Smooth muscle cell (in vitro differentiated cells): ENCODE results near the gene DLG4. TPM values are rescaled to one million over a fixed set of nuclear protein-coding genes. Genes with fewer than 3 reads are reported as not detected.

Source experiments
- DNase-seq: peaks from one replicate; lab custom pipeline; 2025; ENCODE audit not compliant: unreplicated experiment; lab: John Stamatoyannopoulos, UW
- H2AFZ ChIP-seq: fragments of 200-600 bp; sonication (generic); 2 replicates; pipeline ENCODE4 v1.6.0; 2016; ENCODE audit warnings: antibody characterized with exemption, low read depth, mild to moderate bottlenecking
- H3F3A ChIP-seq: fragments of 200-600 bp; sonication (generic); 2 replicates; pipeline ENCODE4 v1.6.0; 2017; ENCODE audit warnings: antibody characterized with exemption, low read depth
- H3K27ac ChIP-seq: fragments of 200-600 bp; sonication (generic); 2 replicates; pipeline ENCODE4 v1.5.1; 2016; ENCODE audit warnings: low read depth, mild to moderate bottlenecking
- H3K27me3 ChIP-seq: fragments of 200-600 bp; sonication (generic); 2 replicates; pipeline ENCODE4 v1.6.1; 2016; ENCODE audit warnings: low read depth, mild to moderate bottlenecking
- H3K36me3 ChIP-seq: fragments of 200-600 bp; sonication (generic); 2 replicates; pipeline ENCODE4 v1.5.1; 2016; ENCODE audit warnings: low read depth
- H3K4me1 ChIP-seq: fragments of 200-600 bp; sonication (generic); 2 replicates; pipeline ENCODE4 v1.5.1; 2016; ENCODE audit warnings: low read depth
- H3K4me2 ChIP-seq: fragments of 200-600 bp; sonication (generic); 2 replicates; pipeline ENCODE4 v1.6.0; 2016; ENCODE audit warnings: mild to moderate bottlenecking
- H3K4me3 ChIP-seq: fragments of 200-600 bp; sonication (generic); 2 replicates; pipeline ENCODE4 v1.5.1; 2016; ENCODE audit warnings: mild to moderate bottlenecking
- H3K79me2 ChIP-seq: fragments of 200-600 bp; sonication (generic); 2 replicates; pipeline ENCODE4 v1.6.0; 2016; ENCODE audit warnings: low read depth, mild to moderate bottlenecking
- H3K9ac ChIP-seq: fragments of 200-600 bp; sonication (generic); 2 replicates; pipeline ENCODE4 v1.6.0; 2016; ENCODE audit warnings: low read depth
- H3K9me3 ChIP-seq: fragments of 200-600 bp; sonication (generic); replicated peaks from 2 replicates; pipeline ENCODE4 v1.5.1; 2016; ENCODE audit warnings: low read depth
- H4K20me1 ChIP-seq: fragments of 200-600 bp; sonication (generic); 2 replicates; pipeline ENCODE4 v1.6.0; 2016; ENCODE audit warnings: low read depth
- WGBS: methylation state at CpG from one replicate; pipeline ENCODE4 v1.1.7; 2016; ENCODE audit warnings: low lambda C conversion rate; 5-methylcytosine and 5-hydroxymethylcytosine counted together
- polyA plus RNA-seq: library from polyadenylated mRNA; unstranded; fragments of >200 nt; fragmentation: Nextera tagmentation; extraction: Ambion mirVana; gene quantifications from 2 replicates; pipeline ENCODE4 v1.2.1, GENCODE V29; 2016
- total RNA-seq: library from RNA; depleted of rRNA; stranded (reverse); fragments of >200 nt; gene quantifications from 2 replicates; pipeline ENCODE4 v1.2.3, GENCODE V29; 2014
- TF ChIP-seq, protein P1 (sequence below): fragments of 200-600 bp; sonication (generic); IDR thresholded peaks from 2 replicates; pipeline ENCODE4 v1.5.1; 2017; ENCODE audit warnings: borderline replicate concordance, mild to moderate bottlenecking, antibody characterized with exemption; ENCODE audit not compliant: insufficient read depth, poor library complexity, severe bottlenecking

DLG4 gene
- total and polyA plus RNA-seq, 2 experiments from 2014 or later: 2.3 to 9.4 TPM

- Histone ChIP-seq H3K4me2 (no peak overlapping the region), H3K4me1 (peaks cover 5% of the 10 kb centered on the region), H3K9ac (no peak overlapping the region), H3K79me2 (peaks cover 46% of the 10 kb centered on the region), H3F3A (peaks cover 6% of the 10 kb centered on the region), H4K20me1 (peaks cover 78% of the 10 kb centered on the region), H3K9me3 (no peaks in the 10 kb centered on the region), H3K4me3 (no peak overlapping the region), H3K27ac (no peak overlapping the region), H3K36me3 (no peaks in the 10 kb centered on the region), H2AFZ (no peak overlapping the region), H3K27me3 (no peaks in the 10 kb centered on the region)
- DNase-seq: no peak
- 97% methylated on average over 14 of the region's 14 CpGs for WGBS
- TF ChIP-seq, protein P1, sequence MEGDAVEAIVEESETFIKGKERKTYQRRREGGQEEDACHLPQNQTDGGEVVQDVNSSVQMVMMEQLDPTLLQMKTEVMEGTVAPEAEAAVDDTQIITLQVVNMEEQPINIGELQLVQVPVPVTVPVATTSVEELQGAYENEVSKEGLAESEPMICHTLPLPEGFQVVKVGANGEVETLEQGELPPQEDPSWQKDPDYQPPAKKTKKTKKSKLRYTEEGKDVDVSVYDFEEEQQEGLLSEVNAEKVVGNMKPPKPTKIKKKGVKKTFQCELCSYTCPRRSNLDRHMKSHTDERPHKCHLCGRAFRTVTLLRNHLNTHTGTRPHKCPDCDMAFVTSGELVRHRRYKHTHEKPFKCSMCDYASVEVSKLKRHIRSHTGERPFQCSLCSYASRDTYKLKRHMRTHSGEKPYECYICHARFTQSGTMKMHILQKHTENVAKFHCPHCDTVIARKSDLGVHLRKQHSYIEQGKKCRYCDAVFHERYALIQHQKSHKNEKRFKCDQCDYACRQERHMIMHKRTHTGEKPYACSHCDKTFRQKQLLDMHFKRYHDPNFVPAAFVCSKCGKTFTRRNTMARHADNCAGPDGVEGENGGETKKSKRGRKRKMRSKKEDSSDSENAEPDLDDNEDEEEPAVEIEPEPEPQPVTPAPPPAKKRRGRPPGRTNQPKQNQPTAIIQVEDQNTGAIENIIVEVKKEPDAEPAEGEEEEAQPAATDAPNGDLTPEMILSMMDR: no peak
Observed at GRCh38 chr17:7228920-7229319, 9.3 kb upstream of the DLG4 start.

DNA sequence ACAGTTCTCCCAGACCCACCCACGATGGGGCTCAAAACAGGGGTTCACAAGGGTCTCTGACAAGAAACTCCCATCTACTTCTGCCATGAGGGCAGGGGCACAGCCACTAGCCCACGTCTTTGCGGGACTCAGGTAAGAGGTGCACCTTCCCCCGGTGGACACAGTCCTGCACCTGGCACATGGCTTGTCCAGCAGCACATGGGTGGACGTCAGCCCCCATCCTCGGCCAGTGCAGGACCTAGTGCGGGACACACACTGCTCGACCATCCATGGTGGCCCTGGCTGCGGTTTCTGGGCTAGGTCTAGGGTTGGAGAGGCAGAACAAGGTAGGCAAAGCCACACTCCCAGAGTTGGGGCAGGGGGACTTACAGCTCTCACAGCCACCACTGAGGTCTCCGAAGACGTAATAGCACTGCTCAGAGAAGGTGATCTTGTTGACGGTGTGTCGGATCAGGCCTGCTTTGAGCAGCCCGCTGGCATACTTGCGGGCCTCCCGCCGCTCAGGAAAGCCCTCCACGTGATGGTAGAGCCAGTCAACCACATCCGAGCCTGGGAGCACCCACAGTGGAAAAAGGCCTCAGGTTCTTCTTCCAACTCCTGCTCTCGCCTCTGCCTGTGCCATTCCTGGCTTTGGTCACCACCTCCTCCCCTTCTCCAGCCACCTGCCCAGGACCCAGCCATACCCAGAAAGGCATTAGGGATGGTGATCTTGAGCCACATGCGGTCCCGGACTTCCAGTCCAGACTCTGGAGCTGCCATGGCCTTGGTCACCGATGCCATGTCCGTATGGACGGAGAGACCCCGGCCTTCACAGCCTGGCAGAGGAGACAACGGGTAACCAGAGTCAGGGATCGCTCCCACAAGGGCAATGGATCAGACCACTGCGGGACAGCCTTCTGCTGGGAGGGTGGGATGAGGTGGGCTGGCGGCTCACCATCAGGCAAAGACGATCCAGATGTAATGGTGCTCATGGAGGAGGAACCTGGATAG lies 7.4 kb upstream of the DLG4 start:
- H4K20me1 ChIP-seq: peaks cover 82% of the 10 kb centered on the region
- H3K27ac ChIP-seq: no peak overlapping the region
- H3K4me3 ChIP-seq: no peak overlapping the region
- TF ChIP-seq, protein P1: no peak
- 97% methylated on average over 31 of the region's 31 CpGs for WGBS
- H3K4me2 ChIP-seq: no peak overlapping the region
- no peak overlapping the region for H2AFZ ChIP-seq
- no peaks in the 10 kb centered on the region for H3K4me1 ChIP-seq
- no peak for DNase-seq
- peaks cover 27% of the 10 kb centered on the region for H3K79me2 ChIP-seq
- H3K27me3 ChIP-seq: no peaks in the 10 kb centered on the region
- H3F3A ChIP-seq: no peaks in the 10 kb centered on the region
- H3K9me3 ChIP-seq: no peaks in the 10 kb centered on the region
- no peaks in the 10 kb centered on the region for H3K36me3 ChIP-seq
- H3K9ac ChIP-seq: no peak overlapping the region

DNA sequence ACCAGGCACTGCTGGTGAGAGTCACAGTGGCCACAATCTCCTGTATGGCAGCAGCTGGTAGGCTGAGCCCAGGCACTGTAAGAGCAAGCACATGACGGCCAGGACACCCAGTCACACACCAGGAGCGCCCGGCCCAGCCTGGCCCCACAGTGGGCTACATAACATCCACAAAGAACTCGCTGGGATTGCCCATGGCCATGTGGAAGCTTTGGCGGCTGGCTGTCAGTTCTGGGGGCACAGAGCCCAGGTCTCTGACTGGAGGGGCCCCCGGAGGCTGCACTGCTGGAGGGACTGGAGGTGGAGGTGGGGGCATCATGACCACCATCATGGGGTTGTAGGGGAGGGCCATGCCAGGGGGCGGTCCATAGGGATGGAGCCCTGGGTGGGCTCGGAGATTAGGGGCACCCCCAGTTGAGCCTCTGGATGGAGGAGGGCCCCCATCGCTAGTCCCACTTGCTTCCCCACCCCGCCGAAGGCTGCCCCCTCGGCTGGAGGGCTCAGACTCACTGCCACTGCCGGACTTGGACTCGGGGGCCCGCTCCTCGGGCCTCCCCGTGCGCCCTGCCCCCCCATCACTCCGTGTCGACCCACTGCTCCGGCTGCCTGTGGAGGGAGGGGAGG lies 6.2 kb upstream of the DLG4 start:
- no peak overlapping the region for H3K27ac ChIP-seq
- peaks cover 20% of the 10 kb centered on the region for H3K79me2 ChIP-seq
- H2AFZ ChIP-seq: no peak overlapping the region
- no peaks in the 10 kb centered on the region for H3K27me3 ChIP-seq
- H4K20me1 ChIP-seq: peaks cover 81% of the 10 kb centered on the region
- H3K9me3 ChIP-seq: no peaks in the 10 kb centered on the region
- peaks cover 1% of the 10 kb centered on the region for H3K4me1 ChIP-seq
- WGBS: 94% methylated on average over 17 of the region's 21 CpGs
- H3K9ac ChIP-seq: no peak overlapping the region
- H3F3A ChIP-seq: peaks cover 3% of the 10 kb centered on the region
- DNase-seq: no peak
- TF ChIP-seq, protein P1: no peak
- H3K36me3 ChIP-seq: no peaks in the 10 kb centered on the region
- H3K4me2 ChIP-seq: no peak overlapping the region
- H3K4me3 ChIP-seq: no peak overlapping the region
